ENCODE data around the gene CX3CR1.

Gene CX3CR1

GRCh38 chr3:39222939-39223338 is 56.9 kb downstream of the CX3CR1 start:
- DNase-seq (ENCODE audit: low read depth in 2 of 2) = no peak

GRCh38 chr3:39222462-39222861 is 57.4 kb downstream of the CX3CR1 start:
- no peak for DNase-seq (ENCODE audit: low read depth in 2 of 2)

- no peak for DNase-seq (ENCODE audit: low read depth in 2 of 2)
Observed at GRCh38 chr3:39221141-39221530, 58.7 kb downstream of the CX3CR1 start.

- no peak for DNase-seq (ENCODE audit: low read depth in 2 of 2)
Observed at GRCh38 chr3:39220407-39221140, 59.3 kb downstream of the CX3CR1 start.

GRCh38 chr3:39219702-39220101 is 60.1 kb downstream of the CX3CR1 start:
- DNase-seq (ENCODE audit: low read depth in 2 of 2) = no peak

GRCh38 chr3:39216176-39216790 is 63.6 kb downstream of the CX3CR1 start:
- no peak for DNase-seq (ENCODE audit: low read depth in 2 of 2)

GRCh38 chr3:39213613-39214012 is 66.2 kb downstream of the CX3CR1 start:
- no peak for DNase-seq (ENCODE audit: low read depth in 2 of 2)
